Natural killer cell (primary cell): ENCODE data around the gene DUSP8. TPM values are rescaled to one million over a fixed set of nuclear protein-coding genes. Genes with fewer than 3 reads are reported as not detected.
A peak's percentile ranks its signal among the peaks of the same experiment; 100 is the strongest.

Source experiments
- ATAC-seq, 3 donors: fragments of 150-1000 bp in 2 of 3; fragments of 200-7000 bp in 1 of 3; cut with Tn5 transposase; 1 replicate in 1 of 3; 2 replicates in 2 of 3; pipeline ENCODE4 v1.10.0; 2021; ENCODE audit warnings: mild to moderate bottlenecking in 2 of 3, moderate library complexity in 2 of 3
- DNase-seq, 2 donors: peaks; one replicate each; pipeline versions ENCODE4 v3.0.0 to v3.0.0-alpha.2; 2013 to 2021; ENCODE audit warnings: mixed read lengths in 1 of 2
- H3K27ac ChIP-seq: one replicate; pipeline ENCODE4 v1.5.1; 2013; ENCODE audit warnings: mild to moderate bottlenecking, low read length
- H3K27me3 ChIP-seq: one replicate; pipeline ENCODE4 v1.6.1; 2013; ENCODE audit warnings: low read length; ENCODE audit not compliant: control insufficient read depth, insufficient read depth
- H3K36me3 ChIP-seq: one replicate; pipeline ENCODE4 v1.6.1; 2013; ENCODE audit warnings: low read length; ENCODE audit not compliant: control insufficient read depth, insufficient read depth
- H3K4me1 ChIP-seq: one replicate; pipeline ENCODE4 v1.6.1; 2013; ENCODE audit warnings: low read length; ENCODE audit not compliant: control insufficient read depth, insufficient read depth
- H3K4me3 ChIP-seq: one replicate; pipeline ENCODE4 v1.5.1; 2013; ENCODE audit warnings: low read length
- H3K9me3 ChIP-seq: one replicate; pipeline ENCODE4 v1.6.1; 2013; ENCODE audit warnings: low read length; ENCODE audit not compliant: control insufficient read depth, insufficient read depth
- H3K27ac Mint-ChIP-seq, 2 donors: one replicate each; pipeline ENCODE4 v1.8.0; 2022; ENCODE audit warnings: mild to moderate bottlenecking in 2 of 2, mixed read lengths in 2 of 2, moderate library complexity in 1 of 2
- H3K27me3 Mint-ChIP-seq, 2 donors: one replicate each; pipeline ENCODE4 v1.8.0; 2022; ENCODE audit warnings: low read depth in 2 of 2, mixed read lengths in 2 of 2
- H3K36me3 Mint-ChIP-seq: one replicate; pipeline ENCODE4 v1.8.0; 2022; ENCODE audit warnings: mixed read lengths
- H3K4me1 Mint-ChIP-seq, 2 donors: one replicate each; pipeline ENCODE4 v1.8.0; 2022; ENCODE audit warnings: mixed read lengths in 2 of 2
- H3K4me3 Mint-ChIP-seq: one replicate; pipeline ENCODE4 v1.8.0; 2022; ENCODE audit warnings: mild to moderate bottlenecking, moderate library complexity, mixed read lengths
- H3K9me3 Mint-ChIP-seq, 2 donors: one replicate each; pipeline ENCODE4 v1.8.0; 2022; ENCODE audit warnings: mixed read lengths in 2 of 2
- CTCF ChIP-seq: fragments of 200-600 bp; IDR thresholded peaks from one replicate; pipeline ENCODE4 v1.8.0; 2022; ENCODE audit warnings: antibody characterized with exemption
- WGBS: methylation state at CpG from one replicate; pipeline ENCODE4 v1.1.7; 2013; ENCODE audit warnings: missing lambda C conversion rate; ENCODE audit not compliant: insufficient coverage; 5-methylcytosine and 5-hydroxymethylcytosine counted together
- intact Hi-C: fragments of 100-400 bp; cut with micrococcal nuclease; formaldehyde crosslinking; loops from one replicate; pipeline ENCODE4 v1.14.2; 2022
- total RNA-seq, 4 donors: library from RNA; stranded (reverse); fragments of 120-200 nt in 1 of 4; gene quantifications; one replicate each; pipeline versions ENCODE4 v1.2.3 to v1.2.4, GENCODE V29; 2013 to 2022

The DUSP8 gene
- total RNA-seq, 3 donors from 2014 or later (not counting 1 experiment from before 2014, with no cell fraction given): 24.1 to 47.3 (median 38.4) TPM

GRCh38 chr11:1562469-1563148, 9.5 kb downstream of the DUSP8 start:
- Histone ChIP-seq H3K4me3 (no peak overlapping the region), H3K27ac (no peak overlapping the region), H3K9me3 (no peaks in the 10 kb centered on the region), H3K36me3 (no peaks in the 10 kb centered on the region), H3K27me3 (no peaks in the 10 kb centered on the region), H3K4me1 (peaks cover 11% of the 10 kb centered on the region)
- WGBS: 89% methylated on average over 13 of the region's 14 CpGs
- H3K27me3 Mint-ChIP-seq: peaks cover 0 to 7% of the 10 kb centered on the region in 2 donors
- DNase-seq (peak in 1 of 2 donors; percentile 28), ATAC-seq (peak in 1 of 3 donors; percentile 3)
- peak overlapping the region in 1 of 2 donors; percentile 52 for H3K27ac Mint-ChIP-seq
- TF ChIP-seq CTCF: no peak
- no peak overlapping the region for H3K4me3 Mint-ChIP-seq
- intact Hi-C loops: no loop called here
- H3K36me3 Mint-ChIP-seq: no peaks in the 10 kb centered on the region
- H3K4me1 Mint-ChIP-seq: peaks cover 0 to 8% of the 10 kb centered on the region in 2 donors
- H3K9me3 Mint-ChIP-seq: no peaks in the 10 kb centered on the region

GRCh38 chr11:1561955-1562354, 10.1 kb downstream of the DUSP8 start:
- H3K4me3 Mint-ChIP-seq: no peak overlapping the region
- TF ChIP-seq CTCF: no peak
- DNase-seq (peak in 1 of 2 donors; percentile 10), ATAC-seq (no peak)
- H3K9me3 Mint-ChIP-seq: no peaks in the 10 kb centered on the region
- Histone ChIP-seq H3K36me3 (no peaks in the 10 kb centered on the region), H3K4me3 (no peak overlapping the region), H3K4me1 (peaks cover 5% of the 10 kb centered on the region), H3K9me3 (no peaks in the 10 kb centered on the region), H3K27me3 (no peaks in the 10 kb centered on the region), H3K27ac (no peak overlapping the region)
- peaks cover 0 to 5% of the 10 kb centered on the region in 2 donors for H3K4me1 Mint-ChIP-seq
- 79% methylated on average over 5 of the region's 5 CpGs for WGBS
- H3K27me3 Mint-ChIP-seq: peaks cover 0 to 8% of the 10 kb centered on the region in 2 donors
- intact Hi-C loops: no loop called here
- H3K27ac Mint-ChIP-seq: peak overlapping the region; percentile 57 to 61
- H3K36me3 Mint-ChIP-seq: no peaks in the 10 kb centered on the region

GRCh38 chr11:1561266-1561665, 10.8 kb downstream of the DUSP8 start:
- Mint-ChIP-seq H3K27me3 (peaks cover 0 to 8% of the 10 kb centered on the region in 2 donors), H3K4me1 (peaks cover 0 to 5% of the 10 kb centered on the region in 2 donors), H3K4me3 (no peak overlapping the region), H3K9me3 (no peaks in the 10 kb centered on the region), H3K27ac (peak overlapping the region; percentile 57 to 61), H3K36me3 (no peaks in the 10 kb centered on the region)
- peak in 1 of 2 donors; percentile 6 for DNase-seq
- WGBS: 95% methylated on average over 17 of the region's 17 CpGs
- intact Hi-C loops: no loop called here
- TF ChIP-seq CTCF: no peak
- no peak for ATAC-seq
- Histone ChIP-seq H3K27me3 (no peaks in the 10 kb centered on the region), H3K9me3 (no peaks in the 10 kb centered on the region), H3K4me3 (no peak overlapping the region), H3K36me3 (no peaks in the 10 kb centered on the region), H3K27ac (no peak overlapping the region), H3K4me1 (peaks cover under 1% of the 10 kb centered on the region)
